Liver (tissue), 5 donors: ENCODE results near the gene XKR8. TPM values are rescaled to one million over a fixed set of nuclear protein-coding genes. Genes with fewer than 3 reads are reported as not detected.

Experiments used
- FOXA2 ChIP-seq: IDR thresholded peaks from 2 replicates; pipeline ENCODE4 v1.6.1; 2016; ENCODE audit warnings: antibody characterized with exemption
- HNF4A ChIP-seq, 2 donors: conservative IDR thresholded peaks; 2 replicates each; pipeline ENCODE4 v1.6.1; 2016; ENCODE audit warnings: antibody characterized with exemption in 2 of 2, mild to moderate bottlenecking in 2 of 2
- SP1 ChIP-seq: IDR thresholded peaks from 2 replicates; pipeline ENCODE4 v1.6.1; 2018; ENCODE audit warnings: antibody characterized with exemption, mild to moderate bottlenecking
- ZBTB33 ChIP-seq: IDR thresholded peaks from 2 replicates; pipeline ENCODE4 v1.6.1; 2016; ENCODE audit warnings: antibody characterized with exemption
- polyA plus RNA-seq, 2 donors: library from polyadenylated mRNA; stranded (reverse) in 1 of 2; unstranded in 1 of 2; fragments of 200-250 nt in 1 of 2; fragments of >200 nt in 1 of 2; fragmentation: Nextera tagmentation in 1 of 2; extraction: Ambion mirVana in 1 of 2; gene quantifications; one replicate each; pipeline versions ENCODE4 v1.2.1 to v1.2.3, GENCODE V29; 2013 to 2015
- total RNA-seq, 2 donors: library from RNA; depleted of rRNA; stranded (reverse); fragments of >200 nt; gene quantifications; one replicate each; pipeline ENCODE4 v1.2.3, GENCODE V29; 2014
- donor health status: healthy.
- donor health status: healthy.
- donor health status: healthy.

The XKR8 gene
- total and polyA plus RNA-seq, 4 donors = 4.9 to 8.1 (median 6.2) TPM

- TF ChIP-seq SP1 (no peak), ZBTB33 (no peak), HNF4A (conservative IDR thresholded peaks at IDR 0.05) (no peak), FOXA2 (no peak)
These were observed 51.2 kb downstream of the XKR8 start (continued) for GRCh38 chr1:28010969-28011368.

Other genes starting within 250 kb of the XKR8 start
- gene FAM76A, start 234.0 kb upstream of the XKR8 start, total RNA-seq = 1 to 10 TPM; 4.3 to 7.4 TPM
- gene FAM76A, start 234.0 kb upstream of the XKR8 start, polyA plus RNA-seq = 1 to 10 TPM; 1.7 to 5.6 TPM
- gene STX12, start 186.8 kb upstream of the XKR8 start, total RNA-seq = 10 to 100 TPM; 15.6 to 23.3 TPM
- gene STX12, start 186.8 kb upstream of the XKR8 start, polyA plus RNA-seq = 10 to 100 TPM; 10.0 to 11.8 TPM
- gene PPP1R8, start 129.2 kb upstream of the XKR8 start, total RNA-seq = 10 to 100 TPM; 19.0 to 20.5 TPM
- gene PPP1R8, start 129.2 kb upstream of the XKR8 start, polyA plus RNA-seq = 10 to 100 TPM in 1 of 2 donors, 1 to 10 TPM in 1; 3.1 to 15.9 TPM
- 10 to 100 TPM; 15.4 to 17.7 TPM for gene THEMIS2, start 87.4 kb upstream of the XKR8 start, total RNA-seq
- 1 to 10 TPM; 4.9 to 6.1 TPM for gene THEMIS2, start 87.4 kb upstream of the XKR8 start, polyA plus RNA-seq
- 10 to 100 TPM; 10.6 to 40.4 TPM for gene RPA2, start 45.4 kb upstream of the XKR8 start, total RNA-seq
- gene RPA2, start 45.4 kb upstream of the XKR8 start, polyA plus RNA-seq = 10 to 100 TPM in 1 of 2 donors, 1 to 10 TPM in 1; 8.7 to 13.9 TPM
- gene SMPDL3B, start 25.0 kb upstream of the XKR8 start, total RNA-seq = under 1 TPM; 0.33 to 0.37 TPM
- under 1 TPM; 0.24 to 0.31 TPM for gene SMPDL3B, start 25.0 kb upstream of the XKR8 start, polyA plus RNA-seq
- 10 to 100 TPM in 1 of 2 donors, 1 to 10 TPM in 1; 8.0 to 12.6 TPM for gene EYA3, start 128.6 kb downstream of the XKR8 start, total RNA-seq
- 1 to 10 TPM; 3.6 to 4.1 TPM for gene EYA3, start 128.6 kb downstream of the XKR8 start, polyA plus RNA-seq
- 1 to 10 TPM; 2.5 to 4.1 TPM for gene PTAFR, start 216.7 kb downstream of the XKR8 start, total RNA-seq
- 1 to 10 TPM in 1 of 2 donors, under 1 TPM in 1; 0.82 to 1.7 TPM for gene PTAFR, start 216.7 kb downstream of the XKR8 start, polyA plus RNA-seq